H1 (cell line): ENCODE results near the gene STX5.

Experiments used
- CHD1 ChIP-seq: IDR thresholded peaks from 2 replicates; pipeline ENCODE4 v1.6.1; 2012; ENCODE audit warnings: low read depth, low read length, improper control_type of control experiment
- EZH2 ChIP-seq: fragments of 200-600 bp; sonication (generic); IDR thresholded peaks from 2 replicates; pipeline ENCODE4 v1.7.1; 2012; ENCODE audit warnings: low read depth, mild to moderate bottlenecking, moderate library complexity, low read length, inconsistent platforms; ENCODE audit not compliant: severe bottlenecking
- SIN3A ChIP-seq, 2 experiments: IDR thresholded peaks in 1 of 2; conservative IDR thresholded peaks in 1 of 2; 2 replicates each; pipeline ENCODE4 v1.6.1; 2011 to 2012; ENCODE audit warnings: low read length in 2 of 2, improper control_type of control experiment in 1 of 2, low read depth in 1 of 2, mild to moderate bottlenecking in 1 of 2
- YY1 ChIP-seq: IDR thresholded peaks from 2 replicates; pipeline ENCODE4 v1.6.1; 2011; ENCODE audit warnings: low read depth, mild to moderate bottlenecking, low read length
- TF ChIP-seq, protein P1 (sequence below), 3 experiments: IDR thresholded peaks; 1 replicate in 2 of 3; 2 replicates in 1 of 3; pipeline versions ENCODE4 v1.5.1 to v1.6.1; 2011; ENCODE audit warnings: low read length in 3 of 3, mild to moderate bottlenecking in 3 of 3, inconsistent platforms in 2 of 3, low read depth in 1 of 3, moderate library complexity in 1 of 3; ENCODE audit not compliant: insufficient read depth in 1 of 3; ENCODE audit errors: control extremely low read depth in 1 of 3

DNA sequence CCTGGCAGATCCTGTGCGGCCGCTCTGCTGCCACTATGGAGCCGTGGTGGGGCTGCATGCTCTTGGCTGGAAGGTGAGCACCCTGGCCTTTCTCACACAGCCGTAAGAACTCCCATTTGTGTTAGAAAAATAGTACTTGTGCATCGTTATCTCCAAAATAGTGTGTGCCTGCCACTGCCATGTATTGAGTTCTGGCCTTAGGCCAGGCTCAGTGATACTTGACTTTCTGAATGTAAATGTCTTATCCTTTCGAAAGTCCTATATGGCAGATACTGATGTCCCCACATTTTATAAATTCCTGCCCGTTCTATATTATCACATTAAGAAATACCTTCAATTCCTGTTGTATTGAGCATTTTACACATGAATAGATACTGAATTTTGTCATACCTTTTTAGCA lies 49.1 kb downstream of the STX5 start:
- TF ChIP-seq EZH2 (no peak), CHD1 (no peak), YY1 (no peak), SIN3A (conservative IDR thresholded peaks at IDR 0.05 in 1 of 2, IDR thresholded peaks at IDR 0.05 in 1 of 2; ENCODE audit: low read depth in 1 of 2, low read length in 2 of 2) (no peak)
- TF ChIP-seq, protein P1, sequence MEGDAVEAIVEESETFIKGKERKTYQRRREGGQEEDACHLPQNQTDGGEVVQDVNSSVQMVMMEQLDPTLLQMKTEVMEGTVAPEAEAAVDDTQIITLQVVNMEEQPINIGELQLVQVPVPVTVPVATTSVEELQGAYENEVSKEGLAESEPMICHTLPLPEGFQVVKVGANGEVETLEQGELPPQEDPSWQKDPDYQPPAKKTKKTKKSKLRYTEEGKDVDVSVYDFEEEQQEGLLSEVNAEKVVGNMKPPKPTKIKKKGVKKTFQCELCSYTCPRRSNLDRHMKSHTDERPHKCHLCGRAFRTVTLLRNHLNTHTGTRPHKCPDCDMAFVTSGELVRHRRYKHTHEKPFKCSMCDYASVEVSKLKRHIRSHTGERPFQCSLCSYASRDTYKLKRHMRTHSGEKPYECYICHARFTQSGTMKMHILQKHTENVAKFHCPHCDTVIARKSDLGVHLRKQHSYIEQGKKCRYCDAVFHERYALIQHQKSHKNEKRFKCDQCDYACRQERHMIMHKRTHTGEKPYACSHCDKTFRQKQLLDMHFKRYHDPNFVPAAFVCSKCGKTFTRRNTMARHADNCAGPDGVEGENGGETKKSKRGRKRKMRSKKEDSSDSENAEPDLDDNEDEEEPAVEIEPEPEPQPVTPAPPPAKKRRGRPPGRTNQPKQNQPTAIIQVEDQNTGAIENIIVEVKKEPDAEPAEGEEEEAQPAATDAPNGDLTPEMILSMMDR (IDR thresholded peaks at IDR 0.05; ENCODE audit: control extremely low read depth in 1 of 3, insufficient read depth in 1 of 3, low read depth in 1 of 3, low read length in 3 of 3), result no peak
